ENCODE data around the gene ZNF266. TPM values are rescaled to one million over a fixed set of nuclear protein-coding genes. Genes with fewer than 3 reads are reported as not detected.
A peak's percentile ranks its signal among the peaks of the same experiment; 100 is the strongest.

ZNF266 gene
- total RNA-seq: 7.2 TPM
- long read RNA-seq, partial matches to known transcripts: 0 of 9 reads
- long read RNA-seq, other reads (novel, unspliced or antisense): 6 of 9 reads

DNA sequence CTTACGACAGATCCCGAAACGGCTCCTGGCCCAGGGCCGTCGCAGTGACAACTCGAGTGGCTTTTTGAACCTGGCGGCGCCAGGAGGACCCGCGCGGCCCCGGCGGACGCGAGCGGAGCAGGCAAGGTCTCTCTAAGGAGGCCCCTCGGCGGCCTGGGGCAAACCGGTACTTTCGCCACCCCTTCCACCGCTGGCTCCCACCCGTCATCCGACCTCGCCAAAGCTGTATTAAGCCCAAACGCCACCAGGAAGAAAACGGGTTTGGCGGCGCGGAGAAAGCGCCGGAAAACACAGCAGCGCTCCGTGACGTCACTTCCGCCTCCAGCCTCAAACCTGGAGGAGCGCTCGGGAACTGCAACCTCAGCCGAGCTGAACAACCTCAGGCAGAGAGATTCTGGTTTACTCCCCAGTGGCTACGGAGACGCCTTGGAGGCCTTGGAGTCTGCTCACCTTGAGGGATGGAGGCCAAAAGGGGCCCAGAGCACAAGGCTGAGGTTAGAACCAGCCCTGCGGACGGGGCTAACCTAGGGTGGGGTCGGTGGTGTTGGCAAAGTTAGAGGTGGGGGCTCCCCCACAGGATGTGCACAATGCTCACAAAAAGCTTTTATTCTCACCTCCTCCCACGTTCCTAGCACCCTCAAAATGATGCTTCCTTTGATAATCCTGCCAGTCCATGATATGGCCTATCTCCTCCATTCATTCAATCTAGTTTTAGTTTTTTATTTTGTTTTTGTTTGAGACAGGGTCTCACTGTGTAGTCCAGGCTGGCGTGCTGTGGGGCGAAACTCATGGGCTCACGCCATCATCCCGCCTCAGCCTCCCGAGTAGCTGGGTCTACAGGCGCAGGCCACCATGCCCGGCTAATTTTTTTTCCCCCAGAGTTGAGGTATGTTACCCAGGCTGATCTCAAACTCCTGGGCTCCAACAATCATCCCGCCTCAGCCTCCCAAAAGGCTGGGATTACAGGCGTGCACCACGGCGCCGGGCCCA is at the start of gene ZNF266:
Gene ZNF266, minus strand, starts transcription at position 295 of the 990 bp plus-strand sequence. CDS start 15,484 bp downstream, outside the sequence.
- DNase-seq (ENCODE audit: missing footprints): peak; percentile 93
- intact Hi-C loops (cut with DNase I): loop anchor here (2.0 to 10.0 kb wide), 5 partner anchors 102 to 359 kb away; partner anchors contain the start of genes ZNF121, ZNF317 and ZNF426
- ATAC-seq: peak; percentile 93

DNA sequence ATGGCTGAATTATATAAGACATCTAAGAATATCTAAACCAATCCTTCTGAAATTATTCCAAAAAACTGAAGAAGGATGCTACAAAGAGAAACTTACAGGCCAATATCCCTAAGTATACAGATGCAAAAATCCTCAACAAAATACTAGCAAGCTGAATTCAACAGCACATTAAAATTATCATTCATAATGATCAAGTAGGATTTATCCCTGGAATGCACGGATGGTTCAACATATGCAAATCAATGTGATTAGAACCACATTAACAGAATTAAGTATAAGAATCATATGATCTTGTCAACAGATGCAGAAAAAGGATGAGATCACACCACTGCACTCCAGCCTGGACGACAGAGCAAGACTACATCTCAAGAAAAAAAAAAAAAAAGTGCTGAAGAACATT is 49.8 kb upstream of the ZNF266 start:
- intact Hi-C loops (cut with DNase I): no loop called here
- DNase-seq (ENCODE audit: missing footprints) (no peak), ATAC-seq (no peak)

DNA sequence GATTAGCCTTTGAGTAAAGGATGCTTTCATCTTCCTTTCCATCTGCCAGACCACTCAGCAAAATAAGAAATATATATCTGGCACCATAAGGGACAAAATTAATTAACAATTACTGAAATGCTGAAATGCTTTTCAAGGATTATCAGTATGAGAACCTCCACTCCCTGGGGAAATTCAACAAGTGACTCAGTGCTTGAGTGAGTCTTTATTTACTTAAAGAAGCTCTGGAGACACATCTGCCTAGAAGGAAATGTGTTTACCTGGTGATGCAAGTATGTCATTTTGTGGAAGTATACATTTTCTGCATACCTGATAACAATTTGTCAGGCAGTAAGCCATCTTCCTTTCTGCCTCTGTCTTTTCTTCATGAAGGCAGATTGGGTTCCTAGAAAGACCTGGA is 39.6 kb upstream of the ZNF266 start:
- ATAC-seq (no peak), DNase-seq (ENCODE audit: missing footprints) (no peak)
- intact Hi-C loops (cut with DNase I): no loop called here

DNA sequence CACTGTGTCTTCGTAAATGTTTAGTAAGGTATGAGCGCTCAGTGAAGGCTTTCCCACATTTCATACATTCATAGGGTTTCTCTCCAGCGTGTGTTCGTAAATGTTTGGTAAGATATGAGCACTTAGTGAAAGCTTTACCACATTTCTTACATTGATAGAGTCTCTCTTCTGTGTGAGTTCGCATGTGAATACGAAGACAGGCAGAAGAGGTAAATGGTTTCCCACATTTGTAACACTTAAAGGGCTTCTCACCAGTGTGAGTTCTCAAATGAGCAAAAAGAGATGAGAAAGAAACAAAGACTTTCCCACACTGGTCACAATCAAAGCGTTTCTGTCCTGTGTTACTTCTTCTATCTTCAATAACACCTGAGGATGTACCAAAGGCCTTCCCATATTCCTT is 31.8 kb upstream of the ZNF266 start:
- no peak for ATAC-seq
- DNase-seq (ENCODE audit: missing footprints): no peak
- intact Hi-C loops (cut with DNase I): no loop called here

DNA sequence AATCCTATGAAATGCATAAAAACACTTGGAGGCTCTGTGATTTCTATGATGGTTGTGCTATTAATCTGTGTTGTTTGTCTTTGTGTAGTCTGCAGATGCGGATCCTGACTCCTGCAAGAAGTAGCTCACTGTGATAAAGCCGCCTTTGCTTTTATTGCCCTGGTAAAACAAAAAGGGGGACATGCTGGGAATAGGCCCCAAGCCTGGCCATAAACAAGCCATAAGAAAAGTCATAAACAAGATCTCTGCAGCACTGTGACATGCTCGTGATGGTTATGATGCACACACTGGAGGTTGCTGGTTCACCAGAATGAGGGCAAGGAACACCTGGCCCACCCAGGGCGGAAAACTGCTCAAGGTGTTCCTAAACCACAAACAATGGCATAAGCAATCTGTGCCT is 26.6 kb upstream of the ZNF266 start:
- intact Hi-C loops (cut with DNase I): no loop called here
- DNase-seq (ENCODE audit: missing footprints) (no peak), ATAC-seq (no peak)

DNA sequence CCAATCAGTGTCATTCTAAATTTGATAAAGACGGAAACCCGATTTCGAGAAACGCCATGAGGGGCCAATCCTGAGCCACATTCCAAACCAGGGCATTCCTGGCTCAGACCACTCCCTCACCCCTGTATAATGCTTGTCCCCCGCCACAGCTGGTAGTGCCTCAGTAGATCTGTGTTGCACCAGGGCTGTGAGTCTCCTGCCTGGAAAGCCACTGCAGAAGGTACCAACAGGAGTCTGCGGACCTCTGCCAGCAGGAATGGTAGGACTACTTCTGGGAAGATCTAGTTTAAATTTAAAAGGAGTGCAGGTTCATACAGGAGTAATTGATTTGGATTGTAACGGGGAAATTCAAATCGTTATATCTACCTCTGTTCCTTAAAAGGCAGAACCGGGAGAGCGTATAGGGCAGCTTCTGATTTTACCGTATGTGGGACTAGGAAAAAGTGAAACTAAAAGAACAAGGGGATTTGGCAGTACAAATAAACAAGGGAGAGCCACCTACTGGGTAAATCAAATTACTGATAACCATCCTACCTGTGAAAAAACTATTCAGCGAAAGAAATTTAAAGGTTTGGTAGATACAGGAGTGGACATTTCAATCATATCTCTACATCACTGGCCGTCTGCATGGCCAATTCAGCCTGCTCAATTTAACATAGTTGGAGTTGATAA is 20.8 kb upstream of the ZNF266 start:
- intact Hi-C loops (cut with DNase I): no loop called here
- DNase-seq (ENCODE audit: missing footprints): no peak
- no peak for ATAC-seq

DNA sequence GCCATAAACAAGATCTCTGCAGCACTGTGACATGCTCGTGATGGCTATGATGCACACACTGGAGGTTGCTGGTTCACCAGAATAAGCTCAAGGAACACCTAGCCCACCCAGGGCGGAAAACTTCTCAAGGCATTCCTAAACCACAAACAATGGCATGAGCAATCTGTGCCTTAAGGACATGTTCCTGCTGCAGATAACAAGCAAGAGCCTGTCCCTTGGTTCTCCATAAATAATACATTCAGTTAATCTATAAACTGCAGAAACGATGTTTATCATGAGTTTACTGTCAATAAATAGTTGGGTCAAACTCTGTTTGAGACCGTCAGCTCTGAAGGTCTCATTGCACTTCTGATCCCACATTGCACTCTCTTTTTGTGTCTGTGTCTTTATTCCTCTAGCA is 18.6 kb upstream of the ZNF266 start:
- ATAC-seq (no peak), DNase-seq (ENCODE audit: missing footprints) (no peak)
- intact Hi-C loops (cut with DNase I): no loop called here

DNA sequence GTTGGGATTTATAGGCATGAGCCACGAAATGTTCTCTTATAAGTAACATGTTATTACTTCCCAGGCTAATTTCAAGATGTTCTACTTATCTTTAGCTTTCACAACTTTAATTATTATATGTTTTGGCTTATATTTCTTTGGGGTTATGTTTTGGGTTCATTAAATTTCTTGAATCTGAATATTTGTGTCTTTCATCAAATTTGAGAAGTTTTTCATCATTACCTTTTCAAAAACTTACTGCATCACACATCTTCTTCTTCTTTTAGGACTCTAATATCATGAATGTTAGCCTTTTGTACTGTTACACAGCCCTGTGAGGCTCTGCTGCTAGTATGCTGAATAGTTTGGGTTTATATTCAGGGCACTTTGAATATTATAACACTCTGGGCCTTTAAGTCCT is 9.7 kb upstream of the ZNF266 start:
- intact Hi-C loops (cut with DNase I): no loop called here
- DNase-seq (ENCODE audit: missing footprints): no peak
- ATAC-seq: no peak

DNA sequence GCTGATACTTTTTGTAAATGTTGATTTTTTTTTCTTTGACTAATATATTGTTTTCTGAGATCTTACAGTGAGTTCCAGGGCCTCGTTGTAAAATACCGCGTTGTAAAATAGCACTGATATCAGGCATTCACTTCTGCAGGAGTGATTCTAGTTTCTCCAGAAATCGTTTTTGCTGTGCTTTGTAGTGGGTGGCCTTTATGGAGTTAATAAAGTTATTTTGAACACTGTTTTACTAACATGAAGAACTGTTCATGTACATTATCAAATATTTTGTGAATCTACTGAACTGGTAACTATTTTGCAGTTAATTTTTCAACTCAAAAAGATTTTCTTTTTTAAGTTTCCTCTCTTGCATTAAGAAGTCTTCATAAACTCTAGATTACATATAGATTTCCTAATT is 985 bp upstream of the ZNF266 start:
- intact Hi-C loops (cut with DNase I): loop anchor here (5.0 to 10.0 kb wide), 4 partner anchors 101 to 358 kb away; partner anchors contain the start of genes ZNF121, ZNF317 and ZNF426
- ATAC-seq (no peak), DNase-seq (ENCODE audit: missing footprints) (no peak)

DNA sequence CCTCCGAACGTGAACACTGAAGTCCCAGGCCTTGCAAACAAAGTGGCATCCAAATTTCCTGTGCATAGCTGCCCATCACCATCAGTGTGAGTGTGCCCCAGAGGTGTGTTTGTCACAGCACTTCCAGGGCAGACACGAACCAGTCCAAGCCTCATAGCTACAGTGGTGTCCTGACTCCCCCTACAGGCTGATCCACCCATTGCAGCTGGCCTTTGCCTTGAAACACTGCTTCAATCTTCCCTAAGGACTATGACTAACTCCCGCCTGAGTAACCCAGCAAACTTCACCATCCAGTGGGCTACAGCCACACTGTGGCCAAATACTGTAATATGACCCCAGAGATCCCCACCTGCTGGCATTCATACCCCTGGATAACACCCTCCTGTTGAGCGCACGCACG is 3.9 kb downstream of the ZNF266 start:
- intact Hi-C loops (cut with DNase I): loop anchor here (10.0 kb wide), 3 partner anchors 153 to 363 kb away; partner anchors contain the start of genes ZNF121 and ZNF317
- ATAC-seq (no peak), DNase-seq (ENCODE audit: missing footprints) (no peak)

DNA sequence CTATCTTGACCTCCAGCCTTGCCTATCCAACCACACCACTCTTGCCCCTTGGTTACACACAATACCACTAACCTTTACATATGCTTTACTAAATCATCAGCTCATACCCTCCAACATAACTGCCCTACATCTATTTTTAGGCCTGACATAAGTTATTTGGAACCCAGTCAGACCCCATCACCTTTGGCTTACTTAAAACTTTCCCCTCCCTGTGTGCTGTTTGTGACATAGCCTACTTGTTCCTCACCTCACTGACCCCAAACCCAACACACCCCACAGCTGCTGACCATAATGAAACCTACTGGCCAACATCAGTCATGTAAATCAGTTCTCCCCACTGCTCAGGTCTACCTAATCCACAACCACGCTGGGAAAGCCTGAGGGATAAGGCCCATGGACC is 4.9 kb downstream of the ZNF266 start:
- DNase-seq (ENCODE audit: missing footprints): no peak
- intact Hi-C loops (cut with DNase I): loop anchor here (10.0 kb wide), 3 partner anchors 154 to 364 kb away; partner anchors contain the start of genes ZNF121 and ZNF317
- ATAC-seq: peak; percentile 9

DNA sequence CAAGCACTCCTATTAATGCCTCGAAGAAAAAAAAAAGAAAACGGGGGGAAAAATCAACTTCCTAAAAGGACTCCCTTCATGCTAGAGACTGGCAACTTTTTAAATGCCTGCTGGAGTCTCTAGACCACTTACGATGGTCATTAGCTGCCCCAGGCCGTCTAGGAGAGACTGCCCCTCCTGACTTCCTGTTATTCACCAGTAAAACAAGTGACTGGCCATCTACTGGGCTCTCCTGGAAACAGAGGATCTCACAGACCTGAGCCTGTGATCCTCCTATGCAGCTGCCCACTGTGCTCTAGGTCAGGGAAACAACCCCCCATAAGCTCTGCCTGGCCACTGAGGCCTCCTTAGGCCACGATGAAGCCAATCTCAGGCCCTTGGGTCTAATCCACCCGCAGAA is 7.4 kb downstream of the ZNF266 start:
- intact Hi-C loops (cut with DNase I): no loop called here
- no peak for ATAC-seq
- no peak for DNase-seq (ENCODE audit: missing footprints)

DNA sequence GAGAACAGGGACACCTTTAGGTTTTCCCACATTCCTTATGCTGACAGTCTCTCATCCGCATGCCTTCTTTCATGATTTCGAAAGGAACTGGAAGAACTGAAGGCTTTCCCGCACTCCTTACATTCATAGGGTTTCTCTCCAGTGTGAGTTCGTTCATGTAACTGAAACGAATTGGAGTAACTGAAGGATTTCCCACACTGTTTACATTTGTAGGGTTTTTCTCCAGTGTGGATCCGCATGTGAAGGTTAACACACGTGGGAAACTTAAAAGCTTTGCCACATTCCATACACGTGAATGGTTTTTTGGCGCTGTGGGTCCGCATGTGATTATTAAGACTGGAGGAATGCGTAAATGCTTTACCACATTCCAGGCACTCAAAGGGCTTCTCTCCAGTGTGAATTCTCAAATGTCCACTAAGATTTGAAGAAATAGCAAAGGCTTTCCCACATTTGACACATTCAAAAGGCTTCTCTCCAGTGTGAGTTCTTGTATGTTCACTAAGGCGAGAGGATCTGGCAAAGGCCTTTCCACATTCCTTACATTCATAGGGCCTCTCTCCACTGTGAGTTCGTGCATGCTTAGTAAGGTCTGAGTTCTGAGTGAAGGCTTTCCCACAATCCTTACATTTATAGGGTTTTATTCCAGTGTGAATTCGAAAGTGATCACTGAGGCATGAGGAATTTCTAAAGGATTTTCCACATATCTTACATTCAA is 22.0 kb downstream of the ZNF266 start:
- DNase-seq (ENCODE audit: missing footprints) (no peak), ATAC-seq (no peak)
- intact Hi-C loops (cut with DNase I): no loop called here

DNA sequence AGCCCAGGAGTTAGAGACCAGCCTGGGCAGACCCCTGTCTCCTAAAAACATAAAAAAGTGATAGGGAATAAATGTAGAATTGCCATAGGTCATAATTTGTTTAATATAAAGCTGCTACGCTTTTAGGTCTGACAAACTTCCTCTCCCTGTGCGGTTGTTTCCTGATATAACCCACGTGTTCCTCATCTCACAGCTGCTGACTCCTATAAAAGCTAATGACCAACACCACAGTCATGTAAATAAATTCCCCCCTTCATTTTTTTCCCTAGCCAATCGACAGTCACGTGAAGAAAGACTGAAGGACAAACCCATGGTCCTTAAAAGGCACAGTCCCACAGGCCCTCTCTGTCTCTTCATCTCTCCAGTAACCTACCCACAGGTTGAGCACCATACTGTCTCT is 27.5 kb downstream of the ZNF266 start:
- ATAC-seq (no peak), DNase-seq (ENCODE audit: missing footprints) (no peak)
- intact Hi-C loops (cut with DNase I): no loop called here

DNA sequence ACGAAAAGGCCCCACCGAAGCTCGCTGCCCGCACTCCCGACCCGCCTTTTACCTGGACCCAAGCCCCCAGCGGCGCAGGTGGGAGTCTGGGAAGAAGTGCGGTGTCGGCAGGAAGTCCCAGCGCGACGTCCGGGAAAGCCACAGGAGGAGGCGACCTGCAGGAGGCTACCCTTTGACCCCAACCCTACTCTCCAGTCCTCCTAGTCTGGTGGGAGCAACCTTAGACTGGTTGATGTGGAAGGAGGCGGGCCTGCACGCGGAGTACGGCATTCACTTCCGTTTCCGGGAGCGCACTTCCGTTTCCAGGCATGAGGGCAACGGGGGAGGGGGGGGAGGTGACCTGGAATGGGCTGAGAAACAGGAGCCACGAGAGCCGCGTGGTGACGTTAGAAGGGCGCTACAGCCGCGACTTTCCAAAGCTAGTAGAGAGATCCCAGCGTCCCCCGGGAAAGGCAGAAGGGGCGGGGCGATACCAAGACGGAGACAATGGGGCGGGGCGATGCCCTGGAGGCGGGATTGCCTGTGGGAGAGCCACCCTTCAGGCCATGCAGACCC is 28.5 kb downstream of the ZNF266 start:
- DNase-seq (ENCODE audit: missing footprints) (peak; percentile 85), ATAC-seq (peak; percentile 95)
- intact Hi-C loops (cut with DNase I): no loop called here

DNA sequence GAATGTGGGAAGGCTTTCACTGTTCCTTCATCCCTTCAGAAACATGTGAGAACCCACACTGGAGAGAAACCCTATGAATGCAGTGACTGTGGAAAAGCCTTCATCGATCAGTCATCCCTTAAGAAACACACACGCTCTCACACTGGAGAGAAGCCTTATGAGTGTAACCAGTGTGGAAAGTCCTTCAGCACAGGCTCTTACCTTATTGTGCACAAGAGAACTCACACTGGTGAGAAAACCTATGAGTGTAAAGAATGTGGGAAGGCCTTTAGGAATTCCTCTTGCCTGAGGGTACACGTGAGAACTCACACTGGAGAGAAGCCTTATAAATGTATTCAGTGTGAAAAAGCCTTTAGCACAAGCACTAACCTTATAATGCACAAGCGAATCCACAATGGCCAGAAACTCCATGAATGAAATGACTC is 54.0 kb downstream of the ZNF266 start:
- intact Hi-C loops (cut with DNase I): no loop called here

DNA sequence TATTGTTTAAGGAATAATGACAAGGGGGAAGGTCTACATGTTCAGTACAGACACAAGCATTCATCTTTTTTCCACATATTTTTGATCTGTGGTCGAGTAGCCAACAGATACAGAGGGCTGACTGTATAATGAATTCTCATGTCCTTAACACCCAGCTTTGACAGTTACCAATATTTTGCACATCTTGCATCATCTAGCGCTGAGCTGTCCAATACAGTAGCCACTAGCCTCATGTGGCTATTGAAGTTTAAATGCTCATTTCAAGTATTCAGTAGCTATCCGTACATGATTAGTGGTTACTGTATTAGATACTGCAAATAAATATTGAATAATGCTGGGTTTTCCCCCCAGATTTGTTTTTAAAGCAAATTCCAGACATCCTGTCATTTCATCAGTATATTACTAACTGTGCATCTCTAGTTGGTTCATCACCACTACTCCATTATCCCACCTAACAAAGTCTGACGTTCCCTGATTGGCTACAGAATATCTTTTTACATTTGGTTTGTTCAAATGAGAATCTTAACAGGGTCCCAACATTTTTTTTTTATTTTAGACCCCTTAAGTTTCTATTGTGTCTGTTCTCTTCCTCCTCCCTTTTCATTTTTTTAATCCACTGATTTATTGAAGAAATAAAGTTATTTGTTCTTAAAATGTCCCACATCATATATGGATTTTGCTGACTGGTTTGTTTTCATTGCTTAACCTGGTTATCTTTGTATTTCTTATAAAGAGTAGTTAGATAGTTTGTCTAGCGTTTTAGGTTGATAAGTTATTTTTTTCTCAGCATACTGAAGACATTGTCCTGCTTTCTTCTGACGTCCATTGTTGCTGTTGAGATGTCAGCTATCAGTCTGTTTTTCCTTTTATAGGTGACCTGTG is 64.4 kb downstream of the ZNF266 start:
- DNase-seq (ENCODE audit: missing footprints) (no peak), ATAC-seq (no peak)
- intact Hi-C loops (cut with DNase I): no loop called here

More for the DNA sequence above, 54.0 kb downstream of the ZNF266 start:
- DNase-seq (ENCODE audit: missing footprints) (no peak), ATAC-seq (no peak)

DNA sequence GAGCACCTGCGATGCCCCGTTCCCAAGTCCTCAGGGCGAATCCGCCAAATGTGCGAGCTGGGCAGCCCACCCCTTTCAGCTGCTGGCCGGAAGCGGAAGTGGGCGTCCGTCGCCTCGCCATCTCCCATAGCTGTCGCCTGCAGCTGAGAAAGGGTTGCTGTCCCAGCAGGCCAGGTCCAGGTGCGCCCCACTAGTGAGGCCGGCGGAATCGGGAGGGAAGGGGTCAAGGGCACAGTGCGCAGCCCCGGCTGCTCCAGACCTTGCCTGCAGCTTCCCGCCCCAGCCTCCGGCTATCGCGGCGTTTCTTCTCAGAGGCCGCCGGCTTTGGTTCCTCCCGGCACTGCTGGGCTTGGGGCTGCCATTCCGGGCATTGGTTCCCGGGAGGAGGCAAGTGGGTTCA is 72.5 kb downstream of the ZNF266 start, which contains the start of gene ZNF177:
Gene ZNF177, plus strand, starts transcription at position 109 of the 400 bp plus-strand sequence. CDS start 15,299 bp downstream, outside the sequence.
- no peak for DNase-seq (ENCODE audit: missing footprints)
- intact Hi-C loops (cut with DNase I): no loop called here
- ATAC-seq: no peak
